NCI-H2107 (cell line): ENCODE results near the gene TOX2.
"Not testable (repeated sequence)": the region's sequence is repeated elsewhere in the genome, so short reads cannot be mapped to it uniquely, and the experiment has no call there.

ENCODE experiments used
- DNase-seq: peaks from one replicate; lab custom pipeline; 2025; lab: John Stamatoyannopoulos, UW

Gene TOX2

DNA sequence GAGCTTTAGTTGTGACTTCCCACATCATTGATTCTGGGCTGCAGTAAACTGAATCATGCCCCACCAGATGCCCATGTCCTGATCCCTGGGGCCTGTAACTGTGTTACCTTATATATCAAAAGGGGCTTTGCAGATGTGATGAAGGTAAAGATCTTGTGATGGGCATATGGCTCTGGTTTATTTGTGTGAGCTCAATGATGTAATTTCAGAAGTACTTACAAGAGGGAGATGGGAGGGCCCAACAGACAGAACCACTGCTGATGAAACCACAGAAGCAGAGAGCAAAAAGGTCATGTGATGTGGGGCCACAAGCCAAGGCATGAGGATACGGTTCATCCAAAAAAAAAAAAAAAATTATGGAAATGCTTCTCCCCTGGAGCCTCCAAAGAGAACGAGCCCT is 118.7 kb downstream of the TOX2 start:
- no peak for DNase-seq

- no peak for DNase-seq
Observed at GRCh38 chr20:44033873-44034272, 119.2 kb downstream of the TOX2 start.

DNA sequence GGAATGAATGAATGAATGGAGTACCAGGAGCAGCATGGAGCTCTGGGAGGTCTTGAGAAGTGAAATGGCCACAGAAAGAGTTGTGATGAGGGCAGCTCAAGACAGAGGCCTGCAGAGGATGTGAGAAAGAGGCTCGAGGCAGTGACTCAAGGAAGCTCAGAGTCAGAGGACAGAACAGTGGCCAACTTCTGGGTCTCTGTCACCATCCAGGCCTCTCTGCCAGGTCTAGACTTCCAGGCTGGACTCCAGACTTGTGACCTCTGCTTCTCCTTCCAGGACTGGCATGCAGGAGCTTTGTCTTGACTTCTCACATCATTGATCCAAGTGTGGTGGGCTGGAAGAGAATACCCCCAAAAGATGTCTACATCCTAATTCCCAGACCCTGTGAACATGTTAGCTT is 119.8 kb downstream of the TOX2 start:
- no peak for DNase-seq

- DNase-seq = no peak
Observed at GRCh38 chr20:44034965-44035635, 120.4 kb downstream of the TOX2 start.

DNA sequence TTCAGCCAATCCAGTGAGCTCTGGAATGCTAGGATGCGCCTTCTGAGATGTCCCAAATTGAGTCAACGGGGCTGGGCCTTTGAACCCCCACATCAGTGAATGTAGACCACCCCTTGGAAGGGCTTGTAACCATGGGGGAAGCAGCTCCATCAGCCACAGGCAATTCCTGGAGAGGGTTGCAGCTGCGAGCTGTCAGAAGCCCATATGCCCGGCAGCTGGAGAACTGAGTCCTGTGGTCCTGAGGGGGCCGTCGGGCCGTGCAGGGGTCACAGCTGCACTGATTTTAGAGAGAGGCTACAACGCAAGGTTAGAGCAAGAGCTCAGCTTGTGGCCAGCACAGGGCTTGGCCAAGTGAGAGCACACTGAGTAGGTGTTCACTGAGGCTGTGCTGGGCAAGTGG is 121.3 kb downstream of the TOX2 start:
- DNase-seq = no peak

DNA sequence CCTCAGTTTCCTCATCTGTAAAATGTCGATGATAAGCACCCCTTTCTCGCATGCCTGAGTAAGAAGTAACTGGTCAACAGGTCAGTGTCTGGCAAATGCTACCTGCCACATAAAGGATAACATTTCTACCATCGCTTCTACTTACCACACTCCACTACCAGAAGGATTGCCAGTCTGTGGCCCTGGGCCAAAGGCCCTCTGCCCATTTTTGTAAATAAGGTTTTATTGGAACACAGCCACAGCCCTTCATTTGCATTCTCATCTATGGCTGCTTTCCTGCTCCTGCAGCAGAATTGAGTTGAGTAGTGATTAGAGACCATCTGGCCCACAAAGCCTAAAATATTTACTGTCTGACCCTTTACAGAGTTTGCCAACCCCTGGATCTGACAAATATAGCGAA is 121.8 kb downstream of the TOX2 start:
- no peak for DNase-seq

- DNase-seq = peak; percentile 48
Observed at GRCh38 chr20:44038681-44039123, 124.0 kb downstream of the TOX2 start.

DNA sequence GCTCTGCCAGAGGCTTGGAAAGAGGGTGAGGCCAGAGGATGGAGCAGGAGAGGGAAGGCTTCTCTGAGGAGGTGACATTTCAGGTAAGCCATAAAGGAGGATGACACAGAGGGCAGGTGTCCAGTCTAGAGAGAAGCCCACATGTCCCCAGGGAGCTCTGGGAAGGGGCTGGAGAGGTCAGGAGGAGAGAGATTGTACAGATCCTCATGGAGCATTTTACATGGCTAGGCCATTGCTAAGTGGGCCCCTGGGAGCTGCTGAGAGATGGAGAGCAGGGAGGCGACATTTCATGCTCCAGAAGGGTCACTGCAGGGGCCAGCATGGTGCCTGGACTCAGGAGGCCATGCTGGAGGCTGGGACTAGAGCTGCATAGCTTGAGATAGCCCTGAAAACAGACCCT is 124.5 kb downstream of the TOX2 start:
- DNase-seq = no peak

DNA sequence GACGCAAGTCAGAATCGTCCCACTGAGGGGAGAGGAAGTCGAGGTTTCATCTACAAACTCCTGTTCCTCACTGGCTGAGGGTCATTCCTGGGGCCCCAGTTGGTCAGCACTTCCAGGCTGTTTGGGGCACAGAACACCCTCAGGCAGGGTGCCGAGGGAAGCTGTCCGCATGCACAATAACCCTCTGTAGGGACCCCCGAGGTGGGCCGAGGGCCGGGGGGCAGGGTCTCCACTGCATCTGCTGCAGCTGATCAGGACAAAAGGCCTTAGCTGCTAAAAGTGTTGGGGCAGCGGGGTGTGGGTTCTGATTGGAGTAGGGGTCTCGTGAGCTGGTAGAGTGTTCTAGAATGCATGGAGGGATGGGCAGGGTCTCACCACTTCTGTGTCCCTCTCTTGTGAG is 125.1 kb downstream of the TOX2 start:
- DNase-seq = no peak

GRCh38 chr20:44040202-44040915 is 125.7 kb downstream of the TOX2 start:
- no peak for DNase-seq

DNA sequence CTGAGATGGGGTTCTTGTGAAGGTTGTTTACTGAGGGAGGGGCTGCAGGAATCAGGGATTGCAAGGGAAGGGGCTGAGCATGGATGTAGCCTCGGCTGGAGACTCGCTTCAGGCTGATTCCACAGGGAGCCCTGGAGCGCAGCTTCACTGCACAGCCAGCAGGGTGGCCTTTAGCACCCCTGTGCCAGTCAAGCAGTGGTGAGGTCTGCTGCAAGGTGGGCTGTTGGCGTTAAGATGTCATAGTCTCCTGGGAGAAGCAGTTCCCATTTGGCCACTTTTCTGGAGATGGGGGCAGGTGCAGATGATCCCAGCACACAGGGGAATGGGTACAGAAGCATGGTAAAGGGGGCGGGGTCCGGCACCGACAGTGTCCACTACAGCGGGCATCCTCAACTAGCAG is 126.3 kb downstream of the TOX2 start:
- DNase-seq = no peak

GRCh38 chr20:44044712-44045111 is 130.1 kb downstream of the TOX2 start:
- not testable (repeated sequence) for DNase-seq

DNA sequence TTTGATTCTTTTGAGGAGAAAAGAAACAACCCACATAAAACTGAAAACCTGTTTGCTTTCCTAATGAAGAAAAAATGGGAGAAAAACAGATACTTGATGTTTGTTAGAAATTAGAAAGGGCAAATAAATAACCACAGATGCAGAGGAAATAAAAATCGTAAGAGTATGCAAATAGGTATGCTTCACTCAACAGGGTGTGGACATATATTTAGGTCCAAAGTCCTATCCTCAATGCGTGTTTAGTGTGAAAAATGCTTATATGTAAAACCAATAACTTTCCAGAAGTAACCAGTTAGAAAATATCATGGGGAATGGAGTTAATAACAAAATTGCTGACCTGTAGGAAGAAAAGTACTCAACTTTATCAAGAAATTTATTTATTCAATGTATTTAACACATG is 135.7 kb downstream of the TOX2 start:
- no peak for DNase-seq

DNA sequence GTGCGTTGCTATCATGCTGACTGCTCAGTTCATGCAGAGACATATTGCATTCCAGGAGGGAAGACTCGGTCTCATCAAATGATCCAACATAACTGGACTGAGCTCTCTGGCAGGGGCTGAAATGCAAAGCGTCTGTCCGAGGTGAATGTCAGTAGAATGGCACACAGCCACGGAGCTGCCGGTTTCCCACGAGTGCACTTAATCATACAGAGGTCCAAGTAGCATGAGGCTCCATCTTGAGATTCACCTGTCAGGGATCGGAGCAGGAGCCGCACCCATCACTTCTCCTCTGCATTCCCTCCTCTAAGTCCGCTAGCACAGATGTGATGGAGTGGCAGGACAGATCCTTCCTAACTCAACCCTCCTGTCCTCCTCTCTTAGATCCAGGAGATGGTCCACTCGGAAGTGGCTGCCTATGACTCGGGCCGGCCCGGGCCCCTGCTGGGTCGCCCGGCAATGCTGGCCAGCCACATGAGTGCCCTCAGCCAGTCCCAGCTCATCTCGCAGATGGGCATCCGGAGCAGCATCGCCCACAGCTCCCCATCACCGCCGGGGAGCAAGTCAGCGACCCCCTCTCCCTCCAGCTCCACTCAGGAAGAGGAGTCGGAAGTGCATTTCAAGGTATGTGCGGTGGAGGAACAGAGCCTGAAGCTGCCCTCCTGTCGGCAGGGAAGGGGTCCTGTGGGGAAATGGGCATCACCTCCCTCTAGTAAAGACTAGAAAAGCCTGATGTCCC is 136.4 kb downstream of the TOX2 start:
- DNase-seq = no peak

GRCh38 chr20:44051661-44052000 is 137.0 kb downstream of the TOX2 start:
- no peak for DNase-seq

- no peak for DNase-seq
Observed at GRCh38 chr20:44052166-44052565, 137.5 kb downstream of the TOX2 start.

DNA sequence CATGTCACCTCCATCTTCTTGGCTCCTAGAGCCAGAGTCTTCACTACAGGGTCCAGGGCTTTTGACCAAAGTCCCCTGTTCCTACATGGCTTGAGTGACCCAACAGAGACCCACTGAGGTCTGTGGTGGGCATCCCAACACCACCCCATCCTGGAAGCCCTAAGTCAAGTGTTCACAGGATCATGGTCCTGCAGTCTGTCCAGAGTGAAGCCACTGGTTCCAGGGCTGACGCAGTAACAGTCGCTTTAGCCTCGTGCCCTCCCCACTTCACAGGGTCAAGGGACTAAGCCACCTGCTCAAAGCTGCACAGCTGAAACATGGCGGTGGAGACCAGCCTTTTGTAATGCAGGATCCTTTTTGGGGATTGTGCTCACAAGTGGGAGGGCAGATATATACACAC is 138.4 kb downstream of the TOX2 start:
- DNase-seq = no peak

DNA sequence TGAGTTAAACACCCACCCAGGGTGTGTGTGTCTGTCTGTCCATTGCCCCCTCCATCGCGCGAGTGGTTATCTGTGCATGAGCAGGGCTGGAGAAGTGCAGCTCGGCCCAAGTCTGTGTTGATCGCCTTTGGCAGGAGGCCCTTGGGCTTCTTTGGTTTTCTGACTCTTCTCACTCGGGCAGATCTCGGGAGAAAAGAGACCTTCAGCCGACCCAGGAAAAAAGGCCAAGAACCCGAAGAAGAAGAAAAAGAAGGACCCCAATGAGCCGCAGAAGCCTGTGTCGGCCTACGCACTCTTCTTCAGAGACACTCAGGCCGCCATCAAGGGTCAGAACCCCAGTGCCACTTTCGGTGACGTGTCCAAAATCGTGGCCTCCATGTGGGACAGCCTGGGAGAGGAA is 139.5 kb downstream of the TOX2 start:
- no peak for DNase-seq

DNA sequence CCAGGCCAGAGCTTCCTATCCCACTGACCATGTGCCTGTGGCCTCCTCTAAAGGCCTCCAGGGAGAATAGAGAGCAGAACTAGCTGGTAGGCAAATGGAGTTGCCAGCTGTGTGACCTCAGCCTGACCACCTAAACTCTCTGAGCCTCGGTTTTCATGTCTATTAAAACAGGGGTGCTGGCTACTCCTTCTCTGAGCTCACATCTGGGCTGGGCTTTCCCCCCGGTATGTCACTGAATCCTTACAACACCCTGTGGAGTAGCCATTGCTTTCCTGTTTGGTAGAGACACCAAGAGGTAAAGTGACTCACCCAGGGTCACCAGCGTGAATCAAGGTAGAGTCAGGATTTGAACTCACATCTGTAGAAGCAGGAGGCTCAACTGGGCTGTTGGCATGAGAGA is 140.2 kb downstream of the TOX2 start:
- DNase-seq = no peak

DNA sequence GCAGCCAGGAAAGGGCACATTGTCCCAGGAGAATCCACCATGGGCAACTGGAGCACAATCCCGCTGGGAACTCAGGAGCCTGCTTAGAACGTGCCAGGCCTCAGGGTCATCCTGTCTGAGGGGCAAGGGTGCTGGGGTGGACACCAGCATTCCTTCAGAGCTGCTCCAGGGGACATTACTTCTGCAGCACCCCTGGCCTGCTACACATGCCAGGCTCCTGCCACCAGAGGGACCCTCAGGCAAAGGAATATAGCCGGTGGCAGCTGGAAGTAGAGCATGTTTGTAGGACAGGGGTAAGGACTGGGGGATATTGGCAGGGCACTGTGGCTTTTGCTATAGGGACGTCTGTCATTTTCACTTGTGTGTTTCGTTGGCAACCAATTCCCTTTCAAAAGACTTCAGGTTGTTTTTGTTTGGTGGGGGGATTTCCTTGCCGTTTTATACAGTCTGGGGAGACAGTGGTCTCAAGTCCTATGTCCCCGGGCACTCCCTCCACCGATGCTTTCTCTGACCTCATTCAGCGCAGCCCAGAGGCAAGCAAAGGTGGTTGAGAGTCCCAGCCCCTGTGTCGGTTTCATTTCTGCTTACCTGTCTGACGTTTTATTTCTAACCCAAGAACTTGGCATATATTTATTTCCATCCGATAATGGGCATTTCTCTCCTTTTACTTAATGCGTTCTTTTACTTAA is 141.5 kb downstream of the TOX2 start:
- no peak for DNase-seq

DNA sequence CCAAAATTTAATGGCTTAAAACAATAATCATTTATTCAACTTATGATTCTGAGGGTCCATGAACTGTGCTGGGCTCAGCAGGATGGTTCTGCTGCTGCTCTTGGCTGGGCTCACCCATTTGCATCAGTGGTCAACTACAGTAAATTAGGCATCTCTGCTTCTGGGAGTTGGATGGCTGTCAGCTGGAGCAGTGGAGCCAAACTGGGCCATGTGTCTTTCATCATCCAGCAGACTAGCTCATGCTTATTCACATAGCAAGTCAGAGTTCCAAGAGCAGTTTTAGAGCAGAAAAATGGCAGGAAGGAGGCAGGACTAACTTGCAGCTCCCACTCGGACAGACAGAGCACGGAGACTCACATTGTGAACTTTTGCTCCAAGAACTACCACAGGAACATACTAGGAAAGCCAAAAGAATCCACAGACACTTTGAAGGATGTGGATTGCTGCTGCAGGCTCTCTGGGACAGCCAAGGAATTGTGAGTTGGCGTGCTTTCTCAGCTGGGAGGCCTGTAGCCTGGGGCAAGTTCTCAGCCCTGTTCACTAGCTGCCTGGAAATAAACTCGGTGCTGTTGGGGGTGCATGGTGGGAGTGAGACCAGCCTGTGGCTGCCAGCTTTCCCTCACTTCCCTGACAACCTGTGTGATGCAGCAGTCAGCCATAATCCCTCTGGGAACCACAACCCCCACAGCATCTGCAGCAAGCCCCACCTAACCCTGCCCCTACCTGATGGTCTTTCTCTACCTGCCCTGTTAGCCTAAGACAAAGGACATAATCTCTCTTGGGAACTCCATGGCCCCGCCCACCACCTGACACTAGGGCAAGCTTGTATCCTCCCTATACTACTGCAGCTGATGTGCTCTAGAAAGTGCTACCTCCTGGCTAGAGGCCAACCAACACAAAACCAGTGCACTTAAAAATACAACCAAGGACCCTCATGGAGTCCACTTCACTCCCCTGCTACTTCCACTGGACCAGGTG is 143.3 kb downstream of the TOX2 start:
- DNase-seq = no peak
